HG03342 (cell line): ENCODE results near the gene EDARADD.
"Not testable (repeated sequence)": the region's sequence is repeated elsewhere in the genome, so short reads cannot be mapped to it uniquely, and the experiment has no call there.

Source experiments
- ATAC-seq: cut with Tn5 transposase; IDR thresholded peaks from one replicate; pipeline ENCODE4 v1.9.1; 2021; ENCODE audit warnings: mild to moderate bottlenecking, moderate library complexity; ENCODE audit not compliant: unreplicated experiment

EDARADD gene

GRCh38 chr1:236484310-236484971 is 90.4 kb downstream of the EDARADD start:
- ATAC-seq, result no peak

DNA sequence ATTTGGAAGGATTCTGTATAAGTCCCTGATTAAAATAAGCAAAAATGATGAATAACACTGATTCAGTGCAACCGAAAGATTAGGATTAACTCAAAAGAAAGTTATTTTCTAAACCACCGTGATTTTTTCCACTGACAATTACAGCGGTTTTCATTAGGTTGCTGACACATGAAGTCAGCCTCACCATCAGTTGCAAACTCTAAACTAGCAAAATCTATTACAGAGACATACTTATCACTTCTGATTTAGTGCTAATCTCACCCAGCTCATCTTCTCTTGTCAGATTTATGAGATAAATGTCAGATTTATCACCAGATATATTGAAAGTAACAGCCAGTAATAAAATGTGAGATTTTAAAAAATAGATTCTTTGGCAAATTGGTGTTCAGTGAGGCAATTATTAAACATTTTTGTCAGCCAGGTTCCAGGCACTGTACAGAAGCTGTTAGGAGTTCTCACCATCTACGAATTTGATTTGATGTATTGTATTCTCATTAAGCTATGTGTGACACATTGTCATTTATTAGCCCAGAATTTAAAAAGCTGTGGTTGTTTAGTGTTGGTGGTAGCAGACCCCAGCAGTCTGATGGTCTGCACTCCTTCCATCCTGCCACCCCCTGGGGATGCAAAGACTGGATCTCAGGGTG is 92.4 kb downstream of the EDARADD start:
- ATAC-seq, result no peak

DNA sequence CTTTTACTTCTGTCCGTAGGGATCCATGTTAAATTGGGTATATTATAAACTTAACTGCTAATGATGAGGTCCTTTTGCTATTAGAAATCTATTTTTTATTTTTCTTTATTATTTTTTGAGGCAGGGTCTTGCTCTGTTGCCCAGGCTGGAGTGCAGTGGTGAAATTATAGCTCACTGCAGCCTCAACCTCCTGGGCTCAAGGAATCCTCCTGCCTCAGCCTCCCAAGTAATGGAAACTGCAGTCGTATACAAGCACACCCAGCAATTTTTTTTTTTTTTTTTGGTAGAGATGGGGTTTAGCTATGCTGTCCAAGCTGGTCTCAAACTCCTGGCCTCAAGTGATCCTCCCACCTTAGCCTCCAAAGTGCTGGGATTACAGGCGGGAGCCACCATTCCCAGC is 95.1 kb downstream of the EDARADD start:
- not testable (repeated sequence) for ATAC-seq

DNA sequence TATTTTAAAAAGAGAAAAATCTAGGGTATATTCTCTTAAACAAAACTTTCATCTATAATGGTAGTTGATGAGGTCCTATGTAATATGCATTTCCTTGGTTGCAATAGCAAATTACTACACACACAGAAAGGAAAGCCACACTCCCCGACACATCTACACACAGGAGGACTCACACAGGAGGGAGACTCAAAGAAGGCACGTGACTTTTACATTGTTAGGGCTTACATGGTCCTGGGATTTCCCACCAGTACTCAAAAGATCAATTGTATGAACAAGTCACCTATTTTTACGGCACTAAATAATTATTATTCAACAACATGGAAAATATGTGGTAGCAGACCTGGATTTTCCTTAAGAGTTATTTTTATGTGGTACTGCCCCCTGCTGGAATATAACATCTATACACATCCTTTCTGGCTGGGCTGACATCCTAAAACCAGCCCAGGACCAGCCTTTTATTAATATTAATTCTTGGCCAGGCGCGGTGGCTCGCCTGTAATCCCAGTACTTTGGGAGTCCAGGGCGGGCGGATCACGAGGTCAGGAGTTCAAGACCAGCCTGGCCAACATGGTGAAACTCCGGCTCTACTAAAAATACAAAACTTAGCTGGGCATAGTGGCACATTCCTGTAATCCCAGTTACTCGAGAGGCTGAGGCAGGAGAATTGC is 95.8 kb downstream of the EDARADD start:
- ATAC-seq, result peak; percentile 67

GRCh38 chr1:236491469-236492136 is 97.5 kb downstream of the EDARADD start:
- no peak for ATAC-seq

- ATAC-seq, result no peak
Measured at GRCh38 chr1:236492378-236492777, 98.3 kb downstream of the EDARADD start.

- no peak for ATAC-seq
Measured at GRCh38 chr1:236494082-236494481, 100.0 kb downstream of the EDARADD start.

DNA sequence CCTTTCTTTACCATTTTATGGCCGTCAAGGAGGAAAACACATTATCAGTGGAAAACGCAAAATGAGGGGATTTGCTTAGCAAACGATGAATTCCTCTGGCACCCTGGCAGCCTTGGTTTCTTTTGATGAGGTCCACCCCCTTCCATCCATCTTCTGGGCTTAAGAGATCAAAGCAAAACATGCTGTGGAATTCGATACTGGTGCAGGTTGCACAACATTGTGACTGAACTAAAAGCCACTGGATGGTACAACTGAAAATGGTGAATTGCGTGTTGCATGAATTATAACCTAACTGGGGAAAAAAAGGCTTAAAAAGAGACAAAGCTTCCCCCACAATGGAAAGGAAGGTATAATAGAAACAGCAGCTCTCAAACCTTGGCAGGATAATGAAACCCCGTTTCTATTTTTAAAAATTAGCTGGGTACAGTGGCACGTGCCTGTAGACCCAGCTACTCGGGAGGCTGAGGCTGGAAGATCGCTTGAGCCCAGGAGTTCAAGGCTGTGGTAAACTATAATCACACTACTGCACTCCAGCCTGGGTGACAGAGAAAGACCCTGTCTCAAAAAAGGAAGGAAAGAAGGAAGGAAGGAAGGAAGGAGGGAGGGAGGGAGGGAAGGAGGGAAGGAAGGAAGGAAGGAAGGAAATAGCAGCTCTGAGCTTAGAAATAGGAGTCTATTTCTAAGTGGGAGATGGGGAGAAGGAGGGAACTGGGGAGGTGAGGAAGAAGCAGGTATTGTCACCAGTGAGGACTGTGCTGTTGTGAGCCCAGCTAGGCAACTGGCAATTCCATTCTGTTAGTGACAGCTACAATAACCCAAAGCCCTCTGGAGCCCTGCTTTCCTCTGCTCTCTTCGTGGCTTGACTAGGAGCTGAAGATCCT is 100.7 kb downstream of the EDARADD start:
- ATAC-seq, result no peak

- ATAC-seq, result no peak
Measured at GRCh38 chr1:236495467-236496112, 101.5 kb downstream of the EDARADD start.

GRCh38 chr1:236497908-236498307 is 103.8 kb downstream of the EDARADD start:
- ATAC-seq, result no peak

DNA sequence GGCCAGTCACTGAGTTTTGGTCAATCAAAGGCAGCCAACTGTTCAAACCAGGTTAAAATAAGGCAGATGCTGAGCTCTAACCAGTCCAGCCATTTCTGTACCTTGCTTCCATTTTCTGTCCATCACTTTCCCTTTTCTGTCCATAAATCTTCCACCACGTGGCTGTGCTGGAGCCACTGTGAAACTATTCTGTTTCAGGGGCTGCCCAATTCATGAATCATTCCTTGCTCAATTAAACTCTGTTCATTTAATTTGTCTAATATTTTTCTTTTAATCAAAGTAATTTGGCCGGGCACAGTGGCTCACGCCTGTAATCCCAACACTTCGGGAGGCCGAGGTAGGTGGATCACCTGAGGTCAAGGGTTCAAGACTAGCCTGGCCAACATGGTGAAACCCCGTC is 107.0 kb downstream of the EDARADD start:
- no peak for ATAC-seq

- ATAC-seq, result no peak
Measured at GRCh38 chr1:236502579-236502971, 108.5 kb downstream of the EDARADD start.

- ATAC-seq, result no peak
Measured at GRCh38 chr1:236502972-236503639, 109.0 kb downstream of the EDARADD start.

DNA sequence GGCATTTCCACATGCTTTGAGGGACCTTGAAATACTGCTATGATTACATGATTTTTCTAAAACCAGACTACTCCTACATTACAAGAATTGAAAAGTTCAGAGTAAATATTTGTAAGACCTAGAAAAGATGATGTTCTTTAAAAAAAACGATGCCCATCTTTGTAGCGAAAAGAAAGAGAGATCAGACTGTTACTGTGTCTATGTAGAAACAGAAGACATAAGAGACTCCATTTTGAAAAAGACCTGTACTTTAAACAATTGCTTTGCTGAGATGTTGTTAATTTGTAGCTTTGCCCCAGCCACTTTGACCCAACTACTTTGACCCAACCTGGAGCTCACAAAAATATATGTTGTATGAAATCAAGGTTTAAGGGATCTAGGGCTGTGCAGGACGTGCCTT is 110.3 kb downstream of the EDARADD start:
- not testable (repeated sequence) for ATAC-seq

DNA sequence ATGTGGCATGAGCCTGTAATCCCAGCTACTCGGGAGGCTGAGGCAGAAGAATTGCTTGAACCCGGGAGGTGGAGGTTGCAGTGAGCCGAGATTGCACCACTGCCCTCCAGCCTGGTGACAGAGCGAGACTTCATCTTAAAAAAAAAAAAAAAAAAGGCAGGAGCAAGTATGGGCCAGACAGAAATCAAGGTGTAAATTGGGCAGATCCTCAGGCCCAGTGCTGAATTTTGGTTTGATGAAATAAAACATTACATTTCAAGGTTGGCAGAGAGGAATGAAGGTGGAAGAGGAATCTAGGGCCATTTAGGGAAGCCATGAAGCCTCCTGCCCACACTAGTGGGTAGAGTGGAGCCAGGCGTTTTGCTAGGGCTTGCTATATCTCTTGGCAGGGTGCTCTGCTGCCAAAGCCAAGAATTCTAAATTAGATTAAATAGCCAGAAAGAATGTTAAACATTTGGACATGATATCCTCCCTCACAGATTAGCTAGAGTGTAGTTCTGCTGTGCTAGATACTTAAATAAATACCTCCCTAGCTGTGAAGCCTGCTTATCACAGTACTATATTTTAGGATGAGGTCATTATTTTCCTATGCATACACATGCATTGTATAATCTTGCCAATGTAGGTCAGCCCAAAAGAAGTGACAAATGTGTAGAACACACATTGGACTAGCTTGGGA is 113.1 kb downstream of the EDARADD start:
- ATAC-seq, result no peak

DNA sequence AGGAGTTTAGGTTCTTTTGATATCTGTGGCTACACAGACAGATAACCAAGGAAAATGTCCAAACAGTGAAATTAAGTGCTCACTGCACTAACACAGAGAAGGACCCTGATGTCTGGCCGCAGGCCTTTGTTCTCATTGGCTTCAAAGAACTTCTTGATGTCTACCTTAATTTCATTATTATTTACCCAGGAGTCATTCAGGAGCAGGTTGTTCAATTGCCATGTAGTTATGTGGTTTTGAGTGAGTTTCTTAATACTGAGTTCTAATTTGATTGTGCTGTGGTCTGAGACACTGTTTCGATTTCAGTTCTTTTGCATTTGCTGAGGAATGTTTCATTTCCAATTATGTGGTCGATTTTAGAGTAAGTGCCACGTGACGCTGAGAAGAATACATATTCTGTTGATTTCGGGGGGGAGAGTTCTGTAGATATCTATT is 114.5 kb downstream of the EDARADD start:
- no peak for ATAC-seq

- no peak for ATAC-seq
Measured at GRCh38 chr1:236509203-236509602, 115.1 kb downstream of the EDARADD start.

GRCh38 chr1:236509647-236510401 is 115.7 kb downstream of the EDARADD start:
- ATAC-seq, result no peak
